OCI-LY1 (cell line): ENCODE data around the gene HYAL4.

Experiments used
- EZH2 ChIP-seq: fragments of 200-600 bp; sonication (generic), shearing (Covaris generic); IDR thresholded peaks from 2 replicates; pipeline ENCODE4 v1.8.0; 2017; ENCODE audit warnings: borderline replicate concordance, mixed run types, mild to moderate bottlenecking, antibody characterized with exemption, low read length, moderate library complexity, mixed read lengths
- TF ChIP-seq, protein P1 (sequence below): fragments of 200-600 bp; sonication (generic), shearing (Covaris generic); IDR thresholded peaks from 2 replicates; pipeline ENCODE4 v1.5.1; 2017; ENCODE audit warnings: mild to moderate bottlenecking, antibody characterized with exemption, low read length, moderate library complexity, mixed read lengths

DNA sequence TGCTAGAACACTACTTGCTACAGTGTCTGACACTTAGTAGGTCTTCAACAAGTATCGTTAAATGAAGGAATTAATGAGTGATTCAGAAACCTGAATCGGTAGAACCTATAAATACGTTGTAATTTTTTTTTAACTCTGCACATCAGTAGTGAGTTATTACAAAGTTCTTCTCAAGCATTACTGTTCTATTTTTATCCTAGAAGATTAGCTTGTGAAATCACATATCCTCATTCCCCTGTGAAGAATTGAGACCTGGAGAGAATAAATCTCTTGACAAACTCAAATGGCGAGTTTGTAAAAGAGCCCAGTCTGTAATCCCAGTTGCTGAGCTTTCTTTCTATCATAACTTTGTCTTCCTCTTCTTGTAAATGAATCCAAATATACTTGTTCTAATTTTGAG, 34.7 kb downstream of the HYAL4 start:
- TF ChIP-seq, protein P1, sequence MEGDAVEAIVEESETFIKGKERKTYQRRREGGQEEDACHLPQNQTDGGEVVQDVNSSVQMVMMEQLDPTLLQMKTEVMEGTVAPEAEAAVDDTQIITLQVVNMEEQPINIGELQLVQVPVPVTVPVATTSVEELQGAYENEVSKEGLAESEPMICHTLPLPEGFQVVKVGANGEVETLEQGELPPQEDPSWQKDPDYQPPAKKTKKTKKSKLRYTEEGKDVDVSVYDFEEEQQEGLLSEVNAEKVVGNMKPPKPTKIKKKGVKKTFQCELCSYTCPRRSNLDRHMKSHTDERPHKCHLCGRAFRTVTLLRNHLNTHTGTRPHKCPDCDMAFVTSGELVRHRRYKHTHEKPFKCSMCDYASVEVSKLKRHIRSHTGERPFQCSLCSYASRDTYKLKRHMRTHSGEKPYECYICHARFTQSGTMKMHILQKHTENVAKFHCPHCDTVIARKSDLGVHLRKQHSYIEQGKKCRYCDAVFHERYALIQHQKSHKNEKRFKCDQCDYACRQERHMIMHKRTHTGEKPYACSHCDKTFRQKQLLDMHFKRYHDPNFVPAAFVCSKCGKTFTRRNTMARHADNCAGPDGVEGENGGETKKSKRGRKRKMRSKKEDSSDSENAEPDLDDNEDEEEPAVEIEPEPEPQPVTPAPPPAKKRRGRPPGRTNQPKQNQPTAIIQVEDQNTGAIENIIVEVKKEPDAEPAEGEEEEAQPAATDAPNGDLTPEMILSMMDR, result no peak
- no peak for TF ChIP-seq EZH2
